ENCODE results near the gene RNF10. TPM values are rescaled to one million over a fixed set of nuclear protein-coding genes. Genes with fewer than 3 reads are reported as not detected.

Gene RNF10
- total RNA-seq, 4 donors from 2014 or later = 124 to 217 (median 167) TPM

DNA sequence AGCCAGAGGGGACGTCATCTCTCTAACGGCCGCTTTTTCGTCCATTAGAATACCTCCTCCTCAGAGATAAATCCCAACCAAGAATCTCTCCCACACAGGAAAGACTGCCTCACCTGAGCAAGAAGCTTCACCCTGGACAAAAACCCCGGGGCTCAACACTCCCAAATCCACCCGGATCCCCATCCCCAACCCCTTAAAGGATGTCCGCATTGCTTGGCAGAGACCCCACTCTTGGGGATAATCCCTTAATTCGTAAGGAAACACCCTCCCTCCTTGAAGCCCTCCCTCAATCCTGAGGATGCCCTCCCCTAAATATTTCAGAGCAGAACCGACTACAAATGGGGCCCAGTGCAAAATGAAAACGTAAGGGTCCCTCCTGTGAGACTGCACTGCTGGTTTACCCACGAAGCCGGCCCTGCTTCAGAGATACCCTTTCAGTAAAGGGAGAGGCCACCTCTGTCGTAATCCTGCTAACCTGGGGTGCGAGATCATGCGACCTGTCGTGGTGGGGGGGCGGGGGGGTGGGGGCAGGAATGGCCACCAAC lies 38.9 kb upstream of the RNF10 start:
- DNase-seq (ENCODE audit: low spot score) = no peak
- ATAC-seq (ENCODE audit: low FRiP score) = no peak
- TF ChIP-seq, protein P1, sequence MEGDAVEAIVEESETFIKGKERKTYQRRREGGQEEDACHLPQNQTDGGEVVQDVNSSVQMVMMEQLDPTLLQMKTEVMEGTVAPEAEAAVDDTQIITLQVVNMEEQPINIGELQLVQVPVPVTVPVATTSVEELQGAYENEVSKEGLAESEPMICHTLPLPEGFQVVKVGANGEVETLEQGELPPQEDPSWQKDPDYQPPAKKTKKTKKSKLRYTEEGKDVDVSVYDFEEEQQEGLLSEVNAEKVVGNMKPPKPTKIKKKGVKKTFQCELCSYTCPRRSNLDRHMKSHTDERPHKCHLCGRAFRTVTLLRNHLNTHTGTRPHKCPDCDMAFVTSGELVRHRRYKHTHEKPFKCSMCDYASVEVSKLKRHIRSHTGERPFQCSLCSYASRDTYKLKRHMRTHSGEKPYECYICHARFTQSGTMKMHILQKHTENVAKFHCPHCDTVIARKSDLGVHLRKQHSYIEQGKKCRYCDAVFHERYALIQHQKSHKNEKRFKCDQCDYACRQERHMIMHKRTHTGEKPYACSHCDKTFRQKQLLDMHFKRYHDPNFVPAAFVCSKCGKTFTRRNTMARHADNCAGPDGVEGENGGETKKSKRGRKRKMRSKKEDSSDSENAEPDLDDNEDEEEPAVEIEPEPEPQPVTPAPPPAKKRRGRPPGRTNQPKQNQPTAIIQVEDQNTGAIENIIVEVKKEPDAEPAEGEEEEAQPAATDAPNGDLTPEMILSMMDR (IDR thresholded peaks at IDR 0.05) = no peak

DNA sequence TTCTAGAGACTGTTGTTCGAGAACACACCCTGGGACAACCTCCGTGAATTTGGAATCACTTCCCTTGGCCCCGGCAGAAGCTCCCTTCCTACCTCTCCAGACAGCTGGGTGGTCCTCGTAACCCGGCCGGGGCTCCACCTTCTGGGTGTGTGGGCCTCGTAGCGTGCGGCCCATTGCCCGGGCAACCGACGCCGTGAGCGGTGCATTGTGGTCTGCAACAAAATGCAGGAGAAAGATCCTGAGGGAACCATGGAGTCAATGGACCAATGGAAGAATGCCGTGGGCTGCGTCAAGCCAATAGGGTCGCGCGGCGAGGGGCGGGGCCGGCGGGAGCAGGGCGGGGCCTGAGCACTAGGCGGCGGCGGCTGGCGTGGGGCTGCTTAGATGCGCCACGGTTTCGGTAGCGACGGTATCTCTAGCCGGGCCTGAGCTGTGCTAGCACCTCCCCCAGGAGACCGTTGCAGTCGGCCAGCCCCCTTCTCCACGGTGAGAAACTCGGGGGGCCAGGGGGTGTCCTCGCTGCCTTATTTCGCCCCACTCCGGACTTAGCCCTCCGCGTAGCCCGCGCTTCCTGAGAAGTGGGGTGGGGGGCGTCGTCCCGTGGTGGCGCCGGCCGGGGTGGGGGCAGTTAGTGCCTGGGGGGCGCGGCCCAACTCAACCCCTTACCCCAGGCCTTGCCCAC lies 38.3 kb upstream of the RNF10 start, which contains the start of gene DYNLL1:
Gene DYNLL1, plus strand, starts transcription at position 383 of the 682 bp plus-strand sequence. CDS start 309 bp downstream, outside the sequence.
- peak; percentile 99 for ATAC-seq (ENCODE audit: low FRiP score)
- peak; percentile 97 for DNase-seq (ENCODE audit: low spot score)
- TF ChIP-seq, protein P1 (IDR thresholded peaks at IDR 0.05) = no peak

- DNase-seq (ENCODE audit: low spot score) (peak; percentile 25), ATAC-seq (ENCODE audit: low FRiP score) (peak; percentile 50)
- TF ChIP-seq, protein P1 (IDR thresholded peaks at IDR 0.05) = no peak
Observed at GRCh38 chr12:120496413-120497340, 37.5 kb upstream of the RNF10 start.

DNA sequence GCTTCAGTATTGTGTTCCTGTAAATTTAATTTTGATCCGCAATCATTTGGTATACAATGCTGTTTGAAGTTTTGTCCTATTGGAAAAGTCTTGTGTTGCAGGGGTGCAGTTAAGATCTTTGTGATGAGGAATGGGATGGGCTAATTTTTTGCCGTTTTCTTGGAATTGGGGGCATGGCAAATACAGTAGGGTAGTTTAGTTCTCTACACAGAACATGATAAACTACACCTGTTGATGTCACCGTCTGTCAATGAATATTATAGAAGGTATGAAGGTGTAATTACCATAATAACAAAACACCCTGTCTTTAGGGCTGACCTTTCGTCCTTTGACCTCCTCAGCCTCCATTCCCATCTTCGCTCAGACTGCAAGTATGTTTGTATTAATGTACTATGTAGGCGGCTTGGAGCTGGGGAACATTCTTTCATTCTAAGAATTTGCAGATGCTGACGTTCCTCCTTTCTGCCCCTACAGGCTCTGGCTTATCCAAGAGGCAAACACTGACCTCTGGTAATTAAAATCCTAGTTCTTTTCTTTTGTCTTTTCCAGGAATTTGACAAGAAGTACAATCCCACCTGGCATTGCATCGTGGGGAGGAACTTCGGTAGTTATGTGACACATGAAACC lies 36.5 kb upstream of the RNF10 start:
- ATAC-seq (ENCODE audit: low FRiP score) (no peak), DNase-seq (ENCODE audit: low spot score) (no peak)
- TF ChIP-seq, protein P1 (IDR thresholded peaks at IDR 0.05) = no peak

GRCh38 chr12:120498870-120499515 lies 35.2 kb upstream of the RNF10 start:
- TF ChIP-seq, protein P1 (IDR thresholded peaks at IDR 0.05) = no peak
- DNase-seq (ENCODE audit: low spot score) = no peak
- no peak for ATAC-seq (ENCODE audit: low FRiP score)

GRCh38 chr12:120500581-120500980 lies 33.6 kb upstream of the RNF10 start:
- TF ChIP-seq, protein P1 (IDR thresholded peaks at IDR 0.05) = no peak
- DNase-seq (ENCODE audit: low spot score) (no peak), ATAC-seq (ENCODE audit: low FRiP score) (no peak)
